GM19395 (cell line): Measurements from ENCODE around the gene BEX4.
"Not testable (repeated sequence)": the region's sequence is repeated elsewhere in the genome, so short reads cannot be mapped to it uniquely, and the experiment has no call there.

Experiments used
- ATAC-seq: cut with Tn5 transposase; IDR thresholded peaks from one replicate; pipeline ENCODE4 v1.9.1; 2021; ENCODE audit warnings: mild to moderate bottlenecking, moderate library complexity; ENCODE audit not compliant: unreplicated experiment

BEX4 gene

GRCh38 chrX:103235608-103236007 lies 20.7 kb downstream of the BEX4 start:
- ATAC-seq = not testable (repeated sequence)

GRCh38 chrX:103236296-103236695 lies 21.4 kb downstream of the BEX4 start:
- ATAC-seq = no peak

- no peak for ATAC-seq
These were observed 25.2 kb downstream of the BEX4 start for GRCh38 chrX:103240155-103240554.

- no peak for ATAC-seq
These were observed 33.6 kb downstream of the BEX4 start for GRCh38 chrX:103248553-103248952.

- ATAC-seq = no peak
These were observed 34.9 kb downstream of the BEX4 start for GRCh38 chrX:103249805-103250204.

GRCh38 chrX:103250977-103251376 lies 36.1 kb downstream of the BEX4 start:
- ATAC-seq = no peak

- no peak for ATAC-seq
These were observed 38.7 kb downstream of the BEX4 start for GRCh38 chrX:103253608-103254007.

GRCh38 chrX:103254171-103254824 lies 39.4 kb downstream of the BEX4 start:
- ATAC-seq = peak; percentile 61

- peak; percentile 95 for ATAC-seq
These were observed 40.1 kb downstream of the BEX4 start, which contains the start of gene TCEAL8 for GRCh38 chrX:103254921-103255493. Gene TCEAL8, minus strand, starts transcription at chrX:103255155. Its CDS starts 1,176 bp downstream, at chrX:103253979.

GRCh38 chrX:103256651-103257050 lies 41.7 kb downstream of the BEX4 start:
- no peak for ATAC-seq

- ATAC-seq = no peak
These were observed 43.4 kb downstream of the BEX4 start for GRCh38 chrX:103258275-103258674.
